ENCODE results near the gene MICAL3.
"Not testable (repeated sequence)": the region's sequence is repeated elsewhere in the genome, so short reads cannot be mapped to it uniquely, and the experiment has no call there.

The MICAL3 gene

GRCh38 chr22:17770180-17771077 lies 253.9 kb downstream of the MICAL3 start:
- DNase-seq, result no peak

- no peak for DNase-seq
These were observed 254.7 kb downstream of the MICAL3 start for GRCh38 chr22:17769716-17770082.

GRCh38 chr22:17769013-17769715 lies 255.2 kb downstream of the MICAL3 start:
- DNase-seq, result no peak

GRCh38 chr22:17767233-17768065 lies 256.9 kb downstream of the MICAL3 start:
- no peak for DNase-seq

GRCh38 chr22:17764852-17765251 lies 259.5 kb downstream of the MICAL3 start:
- not testable (repeated sequence) for DNase-seq

GRCh38 chr22:17764036-17764435 lies 260.3 kb downstream of the MICAL3 start:
- DNase-seq, result no peak

- not testable (repeated sequence) for DNase-seq
These were observed 260.9 kb downstream of the MICAL3 start for GRCh38 chr22:17763442-17763841.

- DNase-seq, result no peak
These were observed 263.2 kb downstream of the MICAL3 start for GRCh38 chr22:17761138-17761488.

GRCh38 chr22:17754233-17754925 lies 270.0 kb downstream of the MICAL3 start:
- DNase-seq, result no peak

GRCh38 chr22:17753401-17753989 lies 270.9 kb downstream of the MICAL3 start:
- no peak for DNase-seq

GRCh38 chr22:17751596-17751995 lies 272.8 kb downstream of the MICAL3 start:
- DNase-seq, result no peak

- no peak for DNase-seq
These were observed 274.6 kb downstream of the MICAL3 start for GRCh38 chr22:17749605-17750395.

- DNase-seq, result no peak
These were observed 275.6 kb downstream of the MICAL3 start for GRCh38 chr22:17748555-17749353.

GRCh38 chr22:17746916-17747315 lies 277.4 kb downstream of the MICAL3 start:
- DNase-seq, result no peak

GRCh38 chr22:17744430-17744829 lies 279.9 kb downstream of the MICAL3 start:
- no peak for DNase-seq

GRCh38 chr22:17743661-17744411 lies 280.5 kb downstream of the MICAL3 start:
- no peak for DNase-seq

GRCh38 chr22:17742527-17742902 lies 281.8 kb downstream of the MICAL3 start:
- peak; percentile 44 for DNase-seq

- no peak for DNase-seq
These were observed 282.4 kb downstream of the MICAL3 start for GRCh38 chr22:17741866-17742526.
